ENCODE measurements around the gene CPA1.

- TF ChIP-seq, protein P1, sequence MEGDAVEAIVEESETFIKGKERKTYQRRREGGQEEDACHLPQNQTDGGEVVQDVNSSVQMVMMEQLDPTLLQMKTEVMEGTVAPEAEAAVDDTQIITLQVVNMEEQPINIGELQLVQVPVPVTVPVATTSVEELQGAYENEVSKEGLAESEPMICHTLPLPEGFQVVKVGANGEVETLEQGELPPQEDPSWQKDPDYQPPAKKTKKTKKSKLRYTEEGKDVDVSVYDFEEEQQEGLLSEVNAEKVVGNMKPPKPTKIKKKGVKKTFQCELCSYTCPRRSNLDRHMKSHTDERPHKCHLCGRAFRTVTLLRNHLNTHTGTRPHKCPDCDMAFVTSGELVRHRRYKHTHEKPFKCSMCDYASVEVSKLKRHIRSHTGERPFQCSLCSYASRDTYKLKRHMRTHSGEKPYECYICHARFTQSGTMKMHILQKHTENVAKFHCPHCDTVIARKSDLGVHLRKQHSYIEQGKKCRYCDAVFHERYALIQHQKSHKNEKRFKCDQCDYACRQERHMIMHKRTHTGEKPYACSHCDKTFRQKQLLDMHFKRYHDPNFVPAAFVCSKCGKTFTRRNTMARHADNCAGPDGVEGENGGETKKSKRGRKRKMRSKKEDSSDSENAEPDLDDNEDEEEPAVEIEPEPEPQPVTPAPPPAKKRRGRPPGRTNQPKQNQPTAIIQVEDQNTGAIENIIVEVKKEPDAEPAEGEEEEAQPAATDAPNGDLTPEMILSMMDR (IDR thresholded peaks at IDR 0.05): no peak
- no peak for TF ChIP-seq EP300 (IDR thresholded peaks at IDR 0.05)
- no peak for TF ChIP-seq POLR2A (IDR thresholded peaks at IDR 0.05; ENCODE audit: low read depth)
- no peak for TF ChIP-seq POLR2AphosphoS5 (IDR thresholded peaks at IDR 0.05)
Observed at GRCh38 chr7:130418306-130418705, 38.0 kb downstream of the CPA1 start.
